Ovary (tissue), 9 donors: ENCODE results near the gene SLC9A7. TPM values are rescaled to one million over a fixed set of nuclear protein-coding genes. Genes with fewer than 3 reads are reported as not detected.

Source experiments
- DNase-seq, 5 donors: peaks; one replicate each; pipeline ENCODE4 v3.0.0-alpha.2; 2019 to 2020
- H3K27ac ChIP-seq, 2 donors: fragments of 200-600 bp; one replicate each; pipeline versions ENCODE4 v1.5.1 to v1.8.0; 2019 to 2022
- H3K27me3 ChIP-seq: fragments of 200-600 bp; one replicate; pipeline ENCODE4 v1.8.0; 2022
- H3K36me3 ChIP-seq: fragments of 200-600 bp; sonication (generic); one replicate; pipeline ENCODE4 v1.5.1; 2019
- H3K4me1 ChIP-seq: one replicate; pipeline ENCODE4 v1.8.1; 2013; ENCODE audit warnings: mild to moderate bottlenecking, moderate library complexity; ENCODE audit not compliant: insufficient read depth
- H3K4me3 ChIP-seq: fragments of 200-600 bp; sonication (generic); one replicate; pipeline ENCODE4 v1.5.1; 2017
- H3K9me3 ChIP-seq, 2 donors: fragments of 200-600 bp in 1 of 2; sonication (generic) in 1 of 2; one replicate each; pipeline versions ENCODE4 v1.5.1 to v1.8.1; 2013 to 2019; ENCODE audit warnings: mild to moderate bottlenecking in 1 of 2, moderate library complexity in 1 of 2
- CTCF ChIP-seq, 3 donors: fragments of 450-650 bp in 2 of 3; fragments of 200-600 bp in 1 of 3; IDR thresholded peaks; one replicate each; pipeline versions ENCODE4 v1.5.1 to v1.8.0; 2016 to 2022; ENCODE audit warnings: antibody characterized with exemption in 3 of 3, mild to moderate bottlenecking in 1 of 3
- EP300 ChIP-seq: sonication (generic); formaldehyde crosslinking; IDR thresholded peaks from one replicate; pipeline ENCODE4 v1.6.1; 2017; ENCODE audit warnings: antibody characterized with exemption
- POLR2A ChIP-seq: fragments of 450-650 bp; IDR thresholded peaks from one replicate; pipeline ENCODE4 v1.6.1; 2017; ENCODE audit warnings: antibody characterized with exemption, mild to moderate bottlenecking, moderate library complexity
- WGBS, 3 donors: extraction: QIAGEN DNeasy Blood & Tissue Kit in 1 of 3; methylation state at CpG; one replicate each; pipeline versions ENCODE4 v1.1.5 to v1.1.7; 2013 to 2017; 5-methylcytosine and 5-hydroxymethylcytosine counted together
- intact Hi-C, 4 donors: fragments of 100-400 bp; cut with DNase I; formaldehyde crosslinking; loops; one replicate each; pipeline versions ENCODE4 v1.11.0 to v1.15.1; 2022 to 2023
- polyA plus RNA-seq, 2 donors: library from polyadenylated mRNA; stranded (reverse); fragments of 200-250 nt in 1 of 2; fragments of 350-450 nt in 1 of 2; fragmentation: Illumina TruSeq in 1 of 2; extraction: RNeasy Lipid Tissue Mini Kit (QIAGEN cat#74804) in 1 of 2; gene quantifications; one replicate each; pipeline ENCODE4 v1.2.3, GENCODE V29; 2013 to 2014
- total RNA-seq, 7 donors: library from RNA; depleted of rRNA in 2 of 7; stranded (reverse); fragments of >200 nt in 2 of 7; fragmentation: NEBNext Ultra II Directional in 3 of 7; extraction: Animal tissue kit (Norgen Biotek cat#: 25700) in 3 of 7; gene quantifications; one replicate each; pipeline versions ENCODE4 v1.1.0 to v1.2.4, GENCODE V29; 2016 to 2023
- donor health status: DM: no; HTN: no; CAD: no; lungs with moderate emphysema.
- donor health status: DM: no; HTN: no; CAD: no.
- donor health status: Bipolar disorder and iron deficiency.
- donor health status: DM: yes; HTN: yes; CAD: no.
- donor health status: DM: no; HTN: no; CAD: no.
- donor health status: DM: yes; HTN: yes; CAD: no.

Gene SLC9A7
- total and polyA plus RNA-seq, 9 donors, result 2.2 to 22.3 (median 9.1) TPM

- TF ChIP-seq POLR2A (no peak), CTCF (IDR thresholded peaks at IDR 0.05) (no peak), EP300 (no peak)
- no peak overlapping the region for H3K27ac ChIP-seq
Measured at GRCh38 chrX:46762963-46763362, 4.0 kb upstream of the SLC9A7 start.

GRCh38 chrX:46759645-46759974 lies 692 bp upstream of the SLC9A7 start:
- Histone ChIP-seq H3K9me3 (no peaks in the 10 kb centered on the region), H3K4me3 (no peak overlapping the region), H3K36me3 (no peaks in the 10 kb centered on the region), H3K4me1 (peaks cover 3% of the 10 kb centered on the region), H3K27me3 (no peaks in the 10 kb centered on the region), H3K27ac (no peak overlapping the region)
- no peak for DNase-seq
- TF ChIP-seq CTCF (IDR thresholded peaks at IDR 0.05), result no peak
- intact Hi-C loops, result loop anchor here (2.0 to 10.0 kb wide), 3 partner anchors 37 to 275 kb away; no protein-coding TSS in a partner anchor
- 30 to 40% (median 37%) methylated on average over 4 of the region's 4 CpGs for WGBS, 3 donors

More at GRCh38 chrX:46762963-46763362, 4.0 kb upstream of the SLC9A7 start:
- no peaks in the 10 kb centered on the region for H3K36me3 ChIP-seq
- no peak overlapping the region for H3K4me3 ChIP-seq
- H3K4me1 ChIP-seq, result peaks cover 3% of the 10 kb centered on the region
- no peaks in the 10 kb centered on the region for H3K27me3 ChIP-seq
- H3K9me3 ChIP-seq, result no peaks in the 10 kb centered on the region
- no peak for DNase-seq
- 63 to 72% (median 66%) methylated on average over 1 of the region's 1 CpG for WGBS, 3 donors
- intact Hi-C loops, result no loop called here

- peak overlapping the region; percentile 38 for H3K4me3 ChIP-seq
- H3K27me3 ChIP-seq, result no peaks in the 10 kb centered on the region
- intact Hi-C loops, result loop anchor here (2.0 to 10.0 kb wide), 3 partner anchors 38 to 276 kb away; no protein-coding TSS in a partner anchor
- no peak for TF ChIP-seq CTCF (IDR thresholded peaks at IDR 0.05)
- no peak for TF ChIP-seq EP300
- peaks cover 3% of the 10 kb centered on the region for H3K4me1 ChIP-seq
- 40 to 55% (median 43%) methylated on average over 46 to 47 of the region's 47 CpGs for WGBS, 3 donors
- H3K36me3 ChIP-seq, result no peaks in the 10 kb centered on the region
- peak in 3 of 5 donors; percentile 23 to 38 (median 35) for DNase-seq
- H3K9me3 ChIP-seq, result no peaks in the 10 kb centered on the region
- peak overlapping the region; percentile 49 for H3K27ac ChIP-seq
Measured at GRCh38 chrX:46758163-46758955, 559 bp downstream of the SLC9A7 start.

GRCh38 chrX:46757593-46757992 lies 1.3 kb downstream of the SLC9A7 start:
- TF ChIP-seq EP300, result no peak
- no peak for TF ChIP-seq POLR2A
- no peak for TF ChIP-seq CTCF (IDR thresholded peaks at IDR 0.05)
- H3K27me3 ChIP-seq, result no peaks in the 10 kb centered on the region
- H3K9me3 ChIP-seq, result no peaks in the 10 kb centered on the region
- no peak for DNase-seq
- WGBS, 3 donors, result 72 to 76% (median 73%) methylated on average over 8 of the region's 8 CpGs
- H3K36me3 ChIP-seq, result no peaks in the 10 kb centered on the region
- peaks cover 3% of the 10 kb centered on the region for H3K4me1 ChIP-seq
- H3K4me3 ChIP-seq, result no peak overlapping the region
- H3K27ac ChIP-seq, result no peak overlapping the region
- intact Hi-C loops, result loop anchor here in 2 of 4 donors (5.0 to 10.0 kb wide), 2 partner anchors 40 to 277 kb away; no protein-coding TSS in a partner anchor
